ENCODE results near the gene DUS2.

DNA sequence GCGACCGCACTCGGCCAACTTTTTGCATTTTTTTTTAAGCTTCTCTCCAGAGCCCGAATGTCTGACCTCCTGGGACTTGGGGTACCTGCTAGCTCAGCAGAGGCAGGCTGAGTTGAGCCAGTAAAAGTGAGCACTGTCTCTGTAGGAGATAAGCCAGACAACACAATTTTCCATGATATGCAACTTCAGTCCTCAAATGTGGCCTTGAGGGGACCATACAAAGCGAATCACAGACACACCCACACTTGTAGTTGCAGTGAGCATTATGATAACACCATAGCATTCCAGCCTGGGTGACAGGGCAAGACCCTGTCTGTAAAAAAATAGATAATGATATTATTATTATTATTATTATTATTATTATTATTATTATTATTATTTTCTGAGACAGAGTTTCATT lies 26.4 kb upstream of the DUS2 start:
- TF ChIP-seq, protein P1, sequence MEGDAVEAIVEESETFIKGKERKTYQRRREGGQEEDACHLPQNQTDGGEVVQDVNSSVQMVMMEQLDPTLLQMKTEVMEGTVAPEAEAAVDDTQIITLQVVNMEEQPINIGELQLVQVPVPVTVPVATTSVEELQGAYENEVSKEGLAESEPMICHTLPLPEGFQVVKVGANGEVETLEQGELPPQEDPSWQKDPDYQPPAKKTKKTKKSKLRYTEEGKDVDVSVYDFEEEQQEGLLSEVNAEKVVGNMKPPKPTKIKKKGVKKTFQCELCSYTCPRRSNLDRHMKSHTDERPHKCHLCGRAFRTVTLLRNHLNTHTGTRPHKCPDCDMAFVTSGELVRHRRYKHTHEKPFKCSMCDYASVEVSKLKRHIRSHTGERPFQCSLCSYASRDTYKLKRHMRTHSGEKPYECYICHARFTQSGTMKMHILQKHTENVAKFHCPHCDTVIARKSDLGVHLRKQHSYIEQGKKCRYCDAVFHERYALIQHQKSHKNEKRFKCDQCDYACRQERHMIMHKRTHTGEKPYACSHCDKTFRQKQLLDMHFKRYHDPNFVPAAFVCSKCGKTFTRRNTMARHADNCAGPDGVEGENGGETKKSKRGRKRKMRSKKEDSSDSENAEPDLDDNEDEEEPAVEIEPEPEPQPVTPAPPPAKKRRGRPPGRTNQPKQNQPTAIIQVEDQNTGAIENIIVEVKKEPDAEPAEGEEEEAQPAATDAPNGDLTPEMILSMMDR (IDR thresholded peaks at IDR 0.05), result no peak
- no peak for TF ChIP-seq POLR2AphosphoS5 (IDR thresholded peaks at IDR 0.05; ENCODE audit: low read depth, low read length)
- TF ChIP-seq SIN3A (IDR thresholded peaks at IDR 0.05; ENCODE audit: borderline replicate concordance, insufficient read depth, low read depth, low read length), result no peak
- TF ChIP-seq, protein P2, sequence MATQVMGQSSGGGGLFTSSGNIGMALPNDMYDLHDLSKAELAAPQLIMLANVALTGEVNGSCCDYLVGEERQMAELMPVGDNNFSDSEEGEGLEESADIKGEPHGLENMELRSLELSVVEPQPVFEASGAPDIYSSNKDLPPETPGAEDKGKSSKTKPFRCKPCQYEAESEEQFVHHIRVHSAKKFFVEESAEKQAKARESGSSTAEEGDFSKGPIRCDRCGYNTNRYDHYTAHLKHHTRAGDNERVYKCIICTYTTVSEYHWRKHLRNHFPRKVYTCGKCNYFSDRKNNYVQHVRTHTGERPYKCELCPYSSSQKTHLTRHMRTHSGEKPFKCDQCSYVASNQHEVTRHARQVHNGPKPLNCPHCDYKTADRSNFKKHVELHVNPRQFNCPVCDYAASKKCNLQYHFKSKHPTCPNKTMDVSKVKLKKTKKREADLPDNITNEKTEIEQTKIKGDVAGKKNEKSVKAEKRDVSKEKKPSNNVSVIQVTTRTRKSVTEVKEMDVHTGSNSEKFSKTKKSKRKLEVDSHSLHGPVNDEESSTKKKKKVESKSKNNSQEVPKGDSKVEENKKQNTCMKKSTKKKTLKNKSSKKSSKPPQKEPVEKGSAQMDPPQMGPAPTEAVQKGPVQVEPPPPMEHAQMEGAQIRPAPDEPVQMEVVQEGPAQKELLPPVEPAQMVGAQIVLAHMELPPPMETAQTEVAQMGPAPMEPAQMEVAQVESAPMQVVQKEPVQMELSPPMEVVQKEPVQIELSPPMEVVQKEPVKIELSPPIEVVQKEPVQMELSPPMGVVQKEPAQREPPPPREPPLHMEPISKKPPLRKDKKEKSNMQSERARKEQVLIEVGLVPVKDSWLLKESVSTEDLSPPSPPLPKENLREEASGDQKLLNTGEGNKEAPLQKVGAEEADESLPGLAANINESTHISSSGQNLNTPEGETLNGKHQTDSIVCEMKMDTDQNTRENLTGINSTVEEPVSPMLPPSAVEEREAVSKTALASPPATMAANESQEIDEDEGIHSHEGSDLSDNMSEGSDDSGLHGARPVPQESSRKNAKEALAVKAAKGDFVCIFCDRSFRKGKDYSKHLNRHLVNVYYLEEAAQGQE (IDR thresholded peaks at IDR 0.05; ENCODE audit: insufficient read depth in 1 of 2, low read depth in 2 of 2, low read length in 1 of 2), result no peak
- TF ChIP-seq TCF7L2 (IDR thresholded peaks at IDR 0.05; ENCODE audit: low read depth, low read length), result no peak

Data from Panc1 (cell line).